GM12864 (cell line): Measurements from ENCODE around the gene SIK1.

Experiments
- DNase-seq: peaks from one replicate; pipeline ENCODE4 v3.0.0-alpha.2; 2011; ENCODE audit warnings: low read depth
- H3K4me3 ChIP-seq: 2 replicates; pipeline ENCODE4 v1.5.1; 2011; ENCODE audit warnings: mild to moderate bottlenecking, low read depth, low read length, control low read depth
- TF ChIP-seq, protein P1 (sequence below): IDR thresholded peaks from 2 replicates; pipeline ENCODE4 v1.5.1; 2011; ENCODE audit warnings: low read depth, mild to moderate bottlenecking, moderate library complexity, low read length, control low read depth, inconsistent platforms; ENCODE audit errors: missing control alignments

SIK1 gene

DNA sequence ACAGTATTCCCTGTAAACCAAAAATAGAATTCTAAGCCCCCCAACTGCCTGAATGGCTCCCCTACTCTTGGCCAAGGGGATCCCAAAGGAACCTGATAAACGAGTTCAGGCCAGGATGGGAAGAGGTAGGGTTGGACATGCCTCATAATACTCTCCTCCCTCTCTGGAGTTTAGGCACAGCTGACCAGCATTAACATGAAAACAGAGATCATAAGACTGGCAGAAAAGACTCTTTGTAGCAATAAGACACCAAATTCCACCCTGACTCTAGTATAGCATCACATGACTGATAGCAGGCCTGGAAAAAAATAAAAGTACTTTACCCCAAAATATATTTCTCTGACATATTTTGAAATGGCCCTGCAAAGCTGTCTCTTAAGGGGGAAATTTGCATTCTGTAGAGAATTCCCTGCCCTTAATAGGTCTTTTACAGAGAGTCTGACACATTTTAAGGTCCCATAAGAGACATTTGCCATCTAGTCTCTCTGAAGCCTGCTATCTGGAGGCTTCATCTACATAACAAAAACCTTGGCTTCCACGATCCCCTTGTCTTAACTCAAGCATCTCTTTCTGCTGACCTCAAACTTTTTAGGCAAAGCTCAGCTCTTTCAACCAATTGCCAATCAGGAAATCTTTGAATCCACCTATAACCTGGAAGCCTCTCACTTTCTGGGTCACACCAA, 55.9 kb downstream of the SIK1 start:
- no peak overlapping the region for H3K4me3 ChIP-seq
- TF ChIP-seq, protein P1, sequence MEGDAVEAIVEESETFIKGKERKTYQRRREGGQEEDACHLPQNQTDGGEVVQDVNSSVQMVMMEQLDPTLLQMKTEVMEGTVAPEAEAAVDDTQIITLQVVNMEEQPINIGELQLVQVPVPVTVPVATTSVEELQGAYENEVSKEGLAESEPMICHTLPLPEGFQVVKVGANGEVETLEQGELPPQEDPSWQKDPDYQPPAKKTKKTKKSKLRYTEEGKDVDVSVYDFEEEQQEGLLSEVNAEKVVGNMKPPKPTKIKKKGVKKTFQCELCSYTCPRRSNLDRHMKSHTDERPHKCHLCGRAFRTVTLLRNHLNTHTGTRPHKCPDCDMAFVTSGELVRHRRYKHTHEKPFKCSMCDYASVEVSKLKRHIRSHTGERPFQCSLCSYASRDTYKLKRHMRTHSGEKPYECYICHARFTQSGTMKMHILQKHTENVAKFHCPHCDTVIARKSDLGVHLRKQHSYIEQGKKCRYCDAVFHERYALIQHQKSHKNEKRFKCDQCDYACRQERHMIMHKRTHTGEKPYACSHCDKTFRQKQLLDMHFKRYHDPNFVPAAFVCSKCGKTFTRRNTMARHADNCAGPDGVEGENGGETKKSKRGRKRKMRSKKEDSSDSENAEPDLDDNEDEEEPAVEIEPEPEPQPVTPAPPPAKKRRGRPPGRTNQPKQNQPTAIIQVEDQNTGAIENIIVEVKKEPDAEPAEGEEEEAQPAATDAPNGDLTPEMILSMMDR = no peak
- DNase-seq = no peak

DNA sequence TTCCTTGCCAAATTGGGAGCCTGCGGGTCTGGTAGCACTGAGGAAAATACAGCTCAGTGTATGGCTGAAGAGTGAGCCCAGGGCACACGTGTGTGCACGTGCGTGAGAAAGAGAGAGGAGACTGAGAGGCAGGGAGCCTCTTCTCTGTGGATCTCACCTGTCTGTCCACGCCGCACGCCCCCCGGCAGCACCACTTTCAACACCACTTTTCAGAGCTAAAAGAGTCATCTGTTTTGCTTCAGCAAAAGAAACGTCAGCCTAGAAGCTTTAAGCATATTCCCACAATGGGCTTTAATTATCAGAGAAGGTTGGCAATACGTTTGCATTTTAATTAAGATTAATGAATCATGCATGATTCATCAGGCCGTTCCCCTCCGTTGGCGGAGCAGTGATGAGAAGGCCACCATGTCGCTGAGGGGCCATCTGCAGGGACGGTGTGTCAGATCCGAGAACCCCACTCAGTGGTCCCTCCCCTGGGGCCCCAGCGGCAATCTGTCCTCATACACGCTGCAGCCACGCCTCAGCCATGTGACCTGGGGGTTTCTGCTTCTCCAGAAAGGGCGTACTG, 56.8 kb downstream of the SIK1 start:
- TF ChIP-seq, protein P1 = no peak
- no peak for DNase-seq
- no peak overlapping the region for H3K4me3 ChIP-seq

DNA sequence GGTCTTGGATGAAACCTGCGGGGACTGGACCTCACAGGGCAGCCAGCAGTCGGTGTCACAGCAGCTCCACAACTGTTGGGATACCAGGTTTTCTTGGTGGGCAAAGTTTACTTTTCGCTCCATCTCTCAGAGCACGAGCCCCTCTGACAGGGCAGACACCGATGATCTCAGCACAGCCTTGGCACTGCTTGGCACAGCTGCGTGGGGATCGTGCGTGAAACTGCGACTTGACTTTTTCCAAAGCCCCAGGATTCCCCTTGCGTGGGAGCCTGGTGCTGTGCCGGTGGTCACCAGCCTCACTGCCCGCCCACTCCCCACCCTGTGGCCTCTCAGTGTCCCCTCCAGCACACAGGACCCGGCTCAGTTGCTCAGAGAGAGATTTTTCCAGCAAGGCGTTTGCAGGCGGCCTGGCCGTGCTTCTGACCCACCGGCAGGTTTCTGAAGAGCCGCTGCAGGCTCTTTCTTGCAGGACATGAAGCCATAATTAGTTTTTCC, 57.3 kb downstream of the SIK1 start:
- no peak for DNase-seq
- no peak overlapping the region for H3K4me3 ChIP-seq
- TF ChIP-seq, protein P1 = no peak

DNA sequence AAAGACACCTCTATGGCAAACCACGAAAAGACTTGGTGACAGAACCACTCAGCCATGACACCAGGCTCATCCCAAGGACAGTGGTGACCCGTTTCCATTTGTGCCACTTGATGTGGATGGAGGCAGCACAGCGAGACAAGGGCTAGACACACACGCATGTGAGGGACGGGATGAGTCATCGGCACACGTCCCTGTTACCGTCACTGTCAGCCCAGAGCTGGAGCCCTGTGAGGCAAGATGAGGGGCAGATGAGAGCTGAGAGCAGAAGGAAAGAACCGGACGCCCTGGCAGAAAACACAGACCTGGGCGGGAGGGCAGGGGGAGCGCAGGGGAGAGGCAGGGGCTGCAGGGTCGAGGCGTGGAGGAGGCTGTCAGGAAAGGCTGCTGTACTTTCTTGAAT, 57.8 kb downstream of the SIK1 start:
- TF ChIP-seq, protein P1 = no peak
- DNase-seq = no peak
- H3K4me3 ChIP-seq = no peak overlapping the region

DNA sequence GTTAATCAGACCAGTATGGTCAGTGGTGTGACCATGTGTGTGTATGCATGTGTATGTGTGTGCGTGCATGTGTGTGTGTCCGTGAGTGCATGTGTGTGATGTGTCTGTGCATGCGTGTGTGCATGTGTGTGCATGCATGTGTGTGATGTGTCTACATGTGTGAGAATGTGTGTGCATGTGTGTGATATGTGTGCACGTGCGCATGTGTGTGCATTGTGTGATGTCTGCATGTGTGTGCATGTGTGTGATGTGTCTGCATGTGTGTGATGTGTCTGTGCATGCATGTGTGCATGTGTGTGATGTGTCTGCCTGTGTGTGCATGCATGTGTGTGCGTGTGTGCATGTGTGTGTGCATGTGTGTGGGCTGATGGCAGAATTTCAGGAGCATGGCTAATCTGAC, 58.2 kb downstream of the SIK1 start:
- no peak for DNase-seq
- TF ChIP-seq, protein P1 = no peak
- H3K4me3 ChIP-seq = no peak overlapping the region

DNA sequence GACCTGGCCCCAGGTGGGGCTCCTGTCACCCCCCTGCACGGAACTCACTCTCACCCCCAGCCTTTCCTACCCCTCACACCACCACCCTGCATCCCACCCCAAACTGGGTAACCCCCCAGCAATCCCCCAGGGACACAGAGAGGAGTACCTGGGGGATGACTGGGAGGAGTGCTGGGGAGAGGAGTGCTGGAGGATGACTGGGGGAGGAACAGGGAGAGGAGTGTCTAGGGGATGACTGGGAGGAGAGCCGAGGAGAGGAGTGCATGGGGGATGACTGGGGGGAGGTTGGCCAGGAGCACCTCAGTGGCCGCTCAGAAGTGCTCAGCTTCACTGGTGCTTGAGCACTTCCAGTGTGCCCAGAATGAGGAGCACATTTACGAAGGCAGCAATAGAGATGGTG, 59.1 kb downstream of the SIK1 start:
- H3K4me3 ChIP-seq = no peak overlapping the region
- TF ChIP-seq, protein P1 = no peak
- no peak for DNase-seq

DNA sequence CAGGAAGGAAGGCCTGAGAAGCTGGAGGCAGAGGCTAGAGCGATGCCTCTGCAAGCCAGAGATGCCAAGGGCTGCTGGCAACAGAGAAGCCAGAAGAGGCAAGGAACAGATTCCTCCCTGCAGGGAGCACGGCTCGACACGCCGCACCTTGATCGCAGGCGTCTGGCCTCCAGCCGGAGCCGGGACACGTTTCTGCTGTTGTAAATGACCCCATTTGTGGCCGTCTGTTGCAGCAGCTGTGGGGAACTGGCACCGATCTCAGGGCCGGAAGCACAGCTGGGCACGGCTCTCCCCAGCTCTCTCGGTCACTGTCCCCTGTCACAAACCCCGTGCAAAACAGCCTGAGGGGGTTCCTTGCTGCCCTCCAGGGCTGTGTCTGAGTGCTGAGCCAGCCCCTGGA, 59.6 kb downstream of the SIK1 start:
- DNase-seq = no peak
- H3K4me3 ChIP-seq = no peak overlapping the region
- TF ChIP-seq, protein P1 = no peak
